ENCODE data around the gene TM4SF18.

DNA sequence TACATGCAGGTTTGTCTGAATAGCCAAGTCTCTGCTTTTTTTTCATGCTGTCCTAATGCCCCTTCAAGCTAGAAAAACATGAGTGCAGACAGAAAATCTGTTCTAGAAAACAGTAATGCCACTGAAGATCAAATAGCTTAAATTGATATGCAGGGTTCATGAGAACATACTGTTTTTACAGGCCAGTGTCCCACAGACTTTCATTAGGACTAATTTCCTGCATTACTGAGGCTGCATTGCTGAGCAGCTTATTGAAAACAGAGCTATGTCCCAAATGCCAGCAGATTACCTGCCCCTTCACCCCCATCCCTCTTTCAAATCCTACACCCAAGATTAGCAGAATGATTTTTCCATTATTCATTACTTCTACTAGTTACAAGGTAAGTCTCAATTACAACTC is 665 bp downstream of the TM4SF18 start:
- no peak for TF ChIP-seq ZNF292 (tag by site-specific recombination; IDR thresholded peaks at IDR 0.05; ENCODE audit: borderline replicate concordance, low read depth)
- no peak for TF ChIP-seq ZNF48 (tag by site-specific recombination; IDR thresholded peaks at IDR 0.05)
- no peak for TF ChIP-seq TCF7L2 (IDR thresholded peaks at IDR 0.05; ENCODE audit: borderline replicate concordance, low read depth, low read length)
- no peak for TF ChIP-seq ZNF354C (tag by site-specific recombination; IDR thresholded peaks at IDR 0.05; ENCODE audit: borderline replicate concordance, low read depth)
- no peak for TF ChIP-seq SETDB1 (IDR thresholded peaks at IDR 0.05; ENCODE audit: insufficient read length, low read length)
- TF ChIP-seq, protein P1, sequence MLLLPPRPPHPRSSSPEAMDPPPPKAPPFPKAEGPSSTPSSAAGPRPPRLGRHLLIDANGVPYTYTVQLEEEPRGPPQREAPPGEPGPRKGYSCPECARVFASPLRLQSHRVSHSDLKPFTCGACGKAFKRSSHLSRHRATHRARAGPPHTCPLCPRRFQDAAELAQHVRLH (tag by site-specific recombination; IDR thresholded peaks at IDR 0.05): no peak
- no peak for TF ChIP-seq ZNF335 (tag by site-specific recombination; conservative IDR thresholded peaks at IDR 0.05)
- TF ChIP-seq, protein P2, sequence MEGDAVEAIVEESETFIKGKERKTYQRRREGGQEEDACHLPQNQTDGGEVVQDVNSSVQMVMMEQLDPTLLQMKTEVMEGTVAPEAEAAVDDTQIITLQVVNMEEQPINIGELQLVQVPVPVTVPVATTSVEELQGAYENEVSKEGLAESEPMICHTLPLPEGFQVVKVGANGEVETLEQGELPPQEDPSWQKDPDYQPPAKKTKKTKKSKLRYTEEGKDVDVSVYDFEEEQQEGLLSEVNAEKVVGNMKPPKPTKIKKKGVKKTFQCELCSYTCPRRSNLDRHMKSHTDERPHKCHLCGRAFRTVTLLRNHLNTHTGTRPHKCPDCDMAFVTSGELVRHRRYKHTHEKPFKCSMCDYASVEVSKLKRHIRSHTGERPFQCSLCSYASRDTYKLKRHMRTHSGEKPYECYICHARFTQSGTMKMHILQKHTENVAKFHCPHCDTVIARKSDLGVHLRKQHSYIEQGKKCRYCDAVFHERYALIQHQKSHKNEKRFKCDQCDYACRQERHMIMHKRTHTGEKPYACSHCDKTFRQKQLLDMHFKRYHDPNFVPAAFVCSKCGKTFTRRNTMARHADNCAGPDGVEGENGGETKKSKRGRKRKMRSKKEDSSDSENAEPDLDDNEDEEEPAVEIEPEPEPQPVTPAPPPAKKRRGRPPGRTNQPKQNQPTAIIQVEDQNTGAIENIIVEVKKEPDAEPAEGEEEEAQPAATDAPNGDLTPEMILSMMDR (tag by site-specific recombination; IDR thresholded peaks at IDR 0.05): no peak
- TF ChIP-seq ZNF37A (tag by site-specific recombination; IDR thresholded peaks at IDR 0.05): no peak

Data from HEK293 (cell line).